Spinal cord (tissue), 10 donors: Measurements from ENCODE around the gene MAP4K2. TPM values are rescaled to one million over a fixed set of nuclear protein-coding genes. Genes with fewer than 3 reads are reported as not detected.

Experiments
- DNase-seq, 6 donors: peaks; one replicate each; pipeline versions ENCODE4 v3.0.0 to v3.0.0-alpha.2; 2013 to 2015; ENCODE audit warnings: low spot score in 6 of 6, low read depth in 4 of 6
- H3K27ac ChIP-seq: one replicate; pipeline ENCODE4 v1.5.1; 2013; ENCODE audit warnings: low read depth, low read length, control low read depth
- H3K27me3 ChIP-seq: one replicate; pipeline ENCODE4 v1.6.1; 2013; ENCODE audit warnings: low read length; ENCODE audit not compliant: control insufficient read depth, insufficient read depth
- H3K36me3 ChIP-seq: one replicate; pipeline ENCODE4 v1.6.1; 2013; ENCODE audit warnings: low read length; ENCODE audit not compliant: control insufficient read depth, insufficient read depth
- H3K4me1 ChIP-seq: one replicate; pipeline ENCODE4 v1.6.1; 2013; ENCODE audit warnings: low read length; ENCODE audit not compliant: control insufficient read depth, insufficient read depth
- H3K4me3 ChIP-seq: one replicate; pipeline ENCODE4 v1.5.1; 2013; ENCODE audit warnings: low read depth, low read length, control low read depth
- H3K9me3 ChIP-seq: one replicate; pipeline ENCODE4 v1.6.1; 2013; ENCODE audit warnings: low read length; ENCODE audit not compliant: control insufficient read depth, insufficient read depth
- WGBS: methylation state at CpG from one replicate; pipeline ENCODE4 v1.1.5; 2013; ENCODE audit warnings: missing lambda C conversion rate; ENCODE audit not compliant: insufficient coverage; 5-methylcytosine and 5-hydroxymethylcytosine counted together
- polyA plus RNA-seq, 2 donors: library from polyadenylated mRNA; unstranded; fragments of 120-200 nt; gene quantifications; one replicate each; pipeline ENCODE4 v1.2.1, GENCODE V29; 2013; ENCODE audit not compliant: insufficient read length in 2 of 2
- total RNA-seq, 2 donors: library from RNA; depleted of rRNA in 1 of 2; stranded (reverse); fragments of 120-200 nt in 1 of 2; fragments of >200 nt in 1 of 2; gene quantifications; one replicate each; pipeline versions ENCODE4 v1.2.3 to v1.2.4, GENCODE V29; 2013 to 2014
- donor health status: healthy.

Gene MAP4K2
- total and polyA plus RNA-seq, 4 donors, result 15.3 to 47.7 (median 31.1) TPM

- H3K4me3 ChIP-seq, result no peak overlapping the region
- no peaks in the 10 kb centered on the region for H3K9me3 ChIP-seq
- no peak overlapping the region for H3K27ac ChIP-seq
- H3K27me3 ChIP-seq, result no peaks in the 10 kb centered on the region
- 74% methylated on average over 6 of the region's 7 CpGs for WGBS
- H3K36me3 ChIP-seq, result no peaks in the 10 kb centered on the region
- peaks cover 4% of the 10 kb centered on the region for H3K4me1 ChIP-seq
- no peak for DNase-seq
Observed at GRCh38 chr11:64814712-64815187, 11.7 kb upstream of the MAP4K2 start.

DNA sequence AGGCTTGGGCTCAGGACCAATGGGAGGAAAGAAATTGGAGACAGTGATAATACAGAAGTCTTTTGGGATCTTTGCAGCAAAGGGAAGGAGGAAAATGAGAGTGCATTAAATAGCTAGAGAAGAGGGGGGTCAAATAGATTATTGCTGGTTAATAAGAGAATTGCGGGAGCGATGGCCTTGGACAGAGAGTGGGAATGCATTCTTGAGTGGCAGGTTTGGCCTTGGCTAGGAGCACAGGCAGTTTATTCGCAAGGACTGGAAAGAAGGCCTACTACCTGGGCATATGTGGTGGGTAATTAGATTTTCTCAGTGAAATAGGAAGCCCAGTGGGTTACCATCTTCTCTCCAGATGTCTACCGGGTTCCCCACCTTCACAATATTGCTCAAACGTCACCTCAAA, 10.8 kb upstream of the MAP4K2 start:
- no peaks in the 10 kb centered on the region for H3K36me3 ChIP-seq
- peaks cover 12% of the 10 kb centered on the region for H3K4me1 ChIP-seq
- DNase-seq, result no peak
- no peaks in the 10 kb centered on the region for H3K27me3 ChIP-seq
- H3K4me3 ChIP-seq, result no peak overlapping the region
- 95% methylated on average over 4 of the region's 5 CpGs for WGBS
- H3K9me3 ChIP-seq, result no peaks in the 10 kb centered on the region
- H3K27ac ChIP-seq, result no peak overlapping the region

DNA sequence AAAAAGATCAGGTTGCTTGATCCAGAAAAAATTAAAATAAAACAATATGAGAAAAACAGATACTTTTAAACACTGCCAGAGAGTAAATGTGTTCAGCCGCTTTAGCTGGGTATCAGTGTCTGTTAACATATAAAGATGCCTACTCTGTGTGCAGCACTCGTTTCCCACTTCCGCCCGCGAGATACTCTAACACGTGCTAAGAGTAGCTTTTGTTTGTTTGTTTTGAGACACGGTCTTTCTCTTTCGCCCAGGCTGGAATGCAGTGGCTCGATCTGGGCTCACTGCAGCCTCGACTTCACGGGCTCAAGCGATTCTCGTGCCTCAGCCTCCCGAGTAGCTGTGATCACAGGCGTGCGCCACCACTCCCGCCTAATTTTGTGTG, 7.9 kb upstream of the MAP4K2 start:
- 4% methylated on average over 5 of the region's 17 CpGs for WGBS
- H3K4me1 ChIP-seq, result peaks cover 22% of the 10 kb centered on the region
- H3K9me3 ChIP-seq, result no peaks in the 10 kb centered on the region
- H3K27me3 ChIP-seq, result no peaks in the 10 kb centered on the region
- H3K4me3 ChIP-seq, result peak overlapping the region; percentile 84
- no peak for DNase-seq
- peaks cover 26% of the 10 kb centered on the region for H3K36me3 ChIP-seq
- no peak overlapping the region for H3K27ac ChIP-seq

- peak within 1 kb of the TSS; percentile 84 for H3K4me3 ChIP-seq
- no peaks in the 10 kb centered on the region for H3K27me3 ChIP-seq
- H3K4me1 ChIP-seq, result peaks cover 22% of the 10 kb centered on the region
- peaks cover 31% of the 10 kb centered on the region for H3K36me3 ChIP-seq
- peak within 1 kb of the TSS; percentile 50 for H3K27ac ChIP-seq
- H3K9me3 ChIP-seq, result no peaks in the 10 kb centered on the region
- DNase-seq, result peak; percentile 80 to 98 (median 90)
- WGBS, result 0% methylated on average over 38 of the region's 46 CpGs
Observed at GRCh38 chr11:64810271-64810890, 7.4 kb upstream of the MAP4K2 start, which contains the start of gene MEN1. Gene MEN1 (minus strand): TSS chr11:64810551. CDS start chr11:64810109, 442 bp downstream.

- H3K27ac ChIP-seq, result peak overlapping the region; percentile 50
- H3K4me1 ChIP-seq, result peaks cover 22% of the 10 kb centered on the region
- no peaks in the 10 kb centered on the region for H3K9me3 ChIP-seq
- peaks cover 37% of the 10 kb centered on the region for H3K36me3 ChIP-seq
- peak overlapping the region; percentile 84 for H3K4me3 ChIP-seq
- WGBS, result 1% methylated on average over 44 of the region's 44 CpGs
- peak in 1 of 6 donors; percentile 22 for DNase-seq
- no peaks in the 10 kb centered on the region for H3K27me3 ChIP-seq
Observed at GRCh38 chr11:64809781-64810241, 6.8 kb upstream of the MAP4K2 start.

GRCh38 chr11:64805481-64805880, 2.5 kb upstream of the MAP4K2 start:
- Histone ChIP-seq H3K4me3 (no peak overlapping the region), H3K27ac (no peak overlapping the region), H3K36me3 (peaks cover 62% of the 10 kb centered on the region), H3K9me3 (no peaks in the 10 kb centered on the region), H3K4me1 (peaks cover 49% of the 10 kb centered on the region), H3K27me3 (no peaks in the 10 kb centered on the region)
- WGBS, result 86% methylated on average over 9 of the region's 9 CpGs
- no peak for DNase-seq

GRCh38 chr11:64804346-64805210, 1.6 kb upstream of the MAP4K2 start:
- Histone ChIP-seq H3K9me3 (no peaks in the 10 kb centered on the region), H3K27me3 (no peaks in the 10 kb centered on the region), H3K4me3 (no peak overlapping the region), H3K4me1 (peaks cover 48% of the 10 kb centered on the region), H3K27ac (no peak overlapping the region), H3K36me3 (peaks cover 71% of the 10 kb centered on the region)
- no peak for DNase-seq
- WGBS, result 93% methylated on average over 37 of the region's 41 CpGs

GRCh38 chr11:64803846-64804345, 882 bp upstream of the MAP4K2 start:
- Histone ChIP-seq H3K4me3 (peak overlapping the region; percentile 85), H3K27me3 (no peaks in the 10 kb centered on the region), H3K36me3 (peaks cover 78% of the 10 kb centered on the region), H3K4me1 (peaks cover 41% of the 10 kb centered on the region), H3K9me3 (no peaks in the 10 kb centered on the region), H3K27ac (peak overlapping the region; percentile 95)
- DNase-seq, result no peak
- 42% methylated on average over 15 of the region's 15 CpGs for WGBS

DNA sequence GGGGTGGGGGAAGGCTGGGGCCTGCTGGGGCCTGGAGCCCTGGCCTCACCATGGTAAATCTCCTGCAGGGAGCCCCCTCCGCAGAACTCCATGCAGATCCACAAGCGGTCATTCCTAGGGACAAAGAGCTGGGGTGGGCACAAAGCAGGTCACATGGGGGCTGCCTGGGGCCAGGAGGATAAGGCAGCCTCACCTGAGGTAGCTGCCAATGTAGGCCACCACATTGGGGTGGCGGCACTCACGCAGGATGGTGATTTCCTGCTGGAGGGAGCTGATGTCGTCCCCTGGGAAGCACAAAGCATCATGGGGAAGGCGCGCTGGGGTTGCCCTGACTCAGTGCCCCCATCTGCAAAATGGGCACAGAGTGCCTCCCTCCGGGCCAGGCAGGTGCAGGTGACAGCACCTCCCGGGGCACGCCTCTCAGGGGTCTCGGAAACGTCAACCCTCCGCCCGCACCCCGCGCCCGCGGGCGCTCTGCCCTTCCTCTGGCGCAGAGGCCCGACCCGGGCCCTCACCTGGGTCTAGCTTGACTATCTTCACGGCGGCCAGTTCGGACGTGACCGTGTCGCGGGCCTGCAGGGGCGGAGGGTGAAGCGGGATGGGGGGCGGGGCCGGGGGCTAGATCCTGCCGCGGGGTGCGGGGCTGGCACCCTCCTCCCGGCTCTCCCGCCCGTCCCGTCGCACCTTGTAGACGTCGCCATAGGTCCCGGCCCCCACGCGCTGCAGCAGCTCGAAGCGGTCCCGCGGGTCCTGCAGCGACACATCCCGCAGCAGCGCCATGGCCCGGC, 450 bp downstream of the MAP4K2 start:
- 9% methylated on average over 54 of the region's 54 CpGs for WGBS
- Histone ChIP-seq H3K9me3 (no peaks in the 10 kb centered on the region), H3K4me3 (peak overlapping the region; percentile 45), H3K36me3 (peaks cover 81% of the 10 kb centered on the region), H3K27ac (peak overlapping the region; percentile 64), H3K27me3 (no peaks in the 10 kb centered on the region), H3K4me1 (peaks cover 32% of the 10 kb centered on the region)
- DNase-seq, result peak in 1 of 6 donors; percentile 2
